Skeletal muscle cell (primary cell): Measurements from ENCODE around the gene PHETA1.
A peak's percentile ranks its signal among the peaks of the same experiment; 100 is the strongest.
"Not testable (repeated sequence)": the region's sequence is repeated elsewhere in the genome, so short reads cannot be mapped to it uniquely, and the experiment has no call there.

ENCODE experiments used
- DNase-seq: peaks from one replicate; pipeline ENCODE4 v3.0.0-alpha.2; 2010; ENCODE audit warnings: low read depth
- H3K4me3 ChIP-seq: 2 replicates; pipeline ENCODE4 v1.5.1; 2011; ENCODE audit warnings: low read depth, mild to moderate bottlenecking, control low read depth, low read length, moderate library complexity

Gene PHETA1

GRCh38 chr12:111406474-111407376 lies 37.8 kb upstream of the PHETA1 start:
- no peak for DNase-seq
- H3K4me3 ChIP-seq: peak overlapping the region; percentile 92

GRCh38 chr12:111405859-111406473 lies 37.1 kb upstream of the PHETA1 start, which contains the start of gene SH2B3:
SH2B3 (plus strand) TSS chr12:111405923; CDS start chr12:111418146, 12,223 bp downstream.
- DNase-seq: no peak
- peak within 1 kb of the TSS; percentile 92 for H3K4me3 ChIP-seq

- H3K4me3 ChIP-seq: peak overlapping the region; percentile 92
- peak; percentile 57 for DNase-seq
Measured at GRCh38 chr12:111405149-111405858, 36.4 kb upstream of the PHETA1 start.

- no peak for DNase-seq
- peak overlapping the region; percentile 92 for H3K4me3 ChIP-seq
Measured at GRCh38 chr12:111404362-111405148, 35.7 kb upstream of the PHETA1 start.

GRCh38 chr12:111402490-111402824 lies 33.6 kb upstream of the PHETA1 start:
- H3K4me3 ChIP-seq: not testable (repeated sequence)

GRCh38 chr12:111401167-111401605 lies 32.3 kb upstream of the PHETA1 start:
- H3K4me3 ChIP-seq: no peak overlapping the region
- DNase-seq: no peak

More at GRCh38 chr12:111402490-111402824, 33.6 kb upstream of the PHETA1 start:
- DNase-seq: not testable (repeated sequence)

GRCh38 chr12:111399741-111400404 lies 31.0 kb upstream of the PHETA1 start:
- DNase-seq, H3K4me3 ChIP-seq: not testable (repeated sequence)

- H3K4me3 ChIP-seq: no peak overlapping the region
- no peak for DNase-seq
Measured at GRCh38 chr12:111398530-111398929, 29.6 kb upstream of the PHETA1 start.

- DNase-seq: no peak
- peak overlapping the region; percentile 27 for H3K4me3 ChIP-seq
Measured at GRCh38 chr12:111396726-111397445, 28.0 kb upstream of the PHETA1 start.

- H3K4me3 ChIP-seq, DNase-seq: not testable (repeated sequence)
Measured at GRCh38 chr12:111396271-111396670, 27.4 kb upstream of the PHETA1 start.

- no peak overlapping the region for H3K4me3 ChIP-seq
- DNase-seq: no peak
Measured at GRCh38 chr12:111395336-111396187, 26.7 kb upstream of the PHETA1 start.

- DNase-seq: no peak
- H3K4me3 ChIP-seq: no peak overlapping the region
Measured at GRCh38 chr12:111394480-111394879, 25.6 kb upstream of the PHETA1 start.

GRCh38 chr12:111393700-111394300 lies 24.9 kb upstream of the PHETA1 start:
- H3K4me3 ChIP-seq: no peak overlapping the region
- no peak for DNase-seq

GRCh38 chr12:111390910-111391309 lies 22.0 kb upstream of the PHETA1 start:
- no peak for DNase-seq
- H3K4me3 ChIP-seq: no peak overlapping the region

- DNase-seq: no peak
- no peak overlapping the region for H3K4me3 ChIP-seq
Measured at GRCh38 chr12:111389635-111390034, 20.7 kb upstream of the PHETA1 start.

- H3K4me3 ChIP-seq: no peak overlapping the region
- no peak for DNase-seq
Measured at GRCh38 chr12:111387747-111388323, 18.9 kb upstream of the PHETA1 start.

- H3K4me3 ChIP-seq: no peak overlapping the region
- DNase-seq: no peak
Measured at GRCh38 chr12:111386885-111387284, 18.0 kb upstream of the PHETA1 start.
